ENCODE data around the gene KIF18B. TPM values are rescaled to one million over a fixed set of nuclear protein-coding genes. Genes with fewer than 3 reads are reported as not detected.

KIF18B gene
- total RNA-seq, 1 experiment from 2014 or later: 82.2 TPM

DNA sequence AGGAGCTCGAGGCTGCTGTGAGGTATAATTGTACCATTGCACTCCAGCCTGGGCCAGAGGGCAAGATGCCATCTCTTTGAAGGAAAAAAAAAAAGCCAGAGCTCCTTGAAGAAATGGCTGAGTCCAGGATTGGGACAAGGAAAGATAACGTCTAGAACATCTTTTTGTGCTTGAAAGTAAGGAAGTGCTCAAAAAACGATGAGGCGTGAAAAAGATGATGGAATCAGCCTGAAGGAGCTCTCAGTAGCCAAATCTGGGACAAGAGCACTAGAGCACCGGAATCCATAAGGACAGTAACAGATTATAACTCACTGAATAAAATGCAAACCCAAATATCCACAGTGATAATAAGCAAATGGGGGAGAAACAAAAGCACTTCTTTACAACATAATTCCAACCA lies 70.5 kb downstream of the KIF18B start:
- TF ChIP-seq ZBTB21 (CRISPR knock-in tag; IDR thresholded peaks at IDR 0.05; ENCODE audit: borderline replicate concordance) (no peak), CBFB (CRISPR knock-in tag; IDR thresholded peaks at IDR 0.05; ENCODE audit: low read depth) (no peak), NR2C2 (CRISPR knock-in tag; IDR thresholded peaks at IDR 0.05) (no peak), ESRRA (CRISPR knock-in tag; IDR thresholded peaks at IDR 0.05; ENCODE audit: borderline replicate concordance) (no peak), CREM (CRISPR knock-in tag; IDR thresholded peaks at IDR 0.05) (no peak), NR1H2 (CRISPR knock-in tag; IDR thresholded peaks at IDR 0.05) (no peak), PREB (CRISPR knock-in tag; IDR thresholded peaks at IDR 0.05; ENCODE audit: borderline replicate concordance) (no peak), ZNF138 (CRISPR knock-in tag; conservative IDR thresholded peaks at IDR 0.05) (no peak), FOXK1 (CRISPR knock-in tag; IDR thresholded peaks at IDR 0.05) (no peak), JUN (CRISPR knock-in tag; IDR thresholded peaks at IDR 0.05) (no peak), ZNF121 (CRISPR knock-in tag; IDR thresholded peaks at IDR 0.05) (no peak), ZNF263 (CRISPR knock-in tag; IDR thresholded peaks at IDR 0.05; ENCODE audit: low read depth) (no peak), GABPB1 (CRISPR knock-in tag; IDR thresholded peaks at IDR 0.05) (no peak), NR3C1 (CRISPR knock-in tag; conservative IDR thresholded peaks at IDR 0.05; ENCODE audit: low read depth) (no peak), IRF2 (CRISPR knock-in tag; IDR thresholded peaks at IDR 0.05; ENCODE audit: borderline replicate concordance, low read depth) (no peak)
- TF ChIP-seq, protein P1, sequence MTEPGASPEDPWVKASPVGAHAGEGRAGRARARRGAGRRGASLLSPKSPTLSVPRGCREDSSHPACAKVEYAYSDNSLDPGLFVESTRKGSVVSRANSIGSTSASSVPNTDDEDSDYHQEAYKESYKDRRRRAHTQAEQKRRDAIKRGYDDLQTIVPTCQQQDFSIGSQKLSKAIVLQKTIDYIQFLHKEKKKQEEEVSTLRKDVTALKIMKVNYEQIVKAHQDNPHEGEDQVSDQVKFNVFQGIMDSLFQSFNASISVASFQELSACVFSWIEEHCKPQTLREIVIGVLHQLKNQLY (CRISPR knock-in tag; IDR thresholded peaks at IDR 0.05): no peak
- TF ChIP-seq, protein P2, sequence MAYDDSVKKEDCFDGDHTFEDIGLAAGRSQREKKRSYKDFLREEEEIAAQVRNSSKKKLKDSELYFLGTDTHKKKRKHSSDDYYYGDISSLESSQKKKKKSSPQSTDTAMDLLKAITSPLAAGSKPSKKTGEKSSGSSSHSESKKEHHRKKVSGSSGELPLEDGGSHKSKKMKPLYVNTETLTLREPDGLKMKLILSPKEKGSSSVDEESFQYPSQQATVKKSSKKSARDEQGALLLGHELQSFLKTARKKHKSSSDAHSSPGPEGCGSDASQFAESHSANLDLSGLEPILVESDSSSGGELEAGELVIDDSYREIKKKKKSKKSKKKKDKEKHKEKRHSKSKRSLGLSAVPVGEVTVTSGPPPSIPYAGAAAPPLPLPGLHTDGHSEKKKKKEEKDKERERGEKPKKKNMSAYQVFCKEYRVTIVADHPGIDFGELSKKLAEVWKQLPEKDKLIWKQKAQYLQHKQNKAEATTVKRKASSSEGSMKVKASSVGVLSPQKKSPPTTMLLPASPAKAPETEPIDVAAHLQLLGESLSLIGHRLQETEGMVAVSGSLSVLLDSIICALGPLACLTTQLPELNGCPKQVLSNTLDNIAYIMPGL (CRISPR knock-in tag; IDR thresholded peaks at IDR 0.05): no peak
- TF ChIP-seq, protein P3, sequence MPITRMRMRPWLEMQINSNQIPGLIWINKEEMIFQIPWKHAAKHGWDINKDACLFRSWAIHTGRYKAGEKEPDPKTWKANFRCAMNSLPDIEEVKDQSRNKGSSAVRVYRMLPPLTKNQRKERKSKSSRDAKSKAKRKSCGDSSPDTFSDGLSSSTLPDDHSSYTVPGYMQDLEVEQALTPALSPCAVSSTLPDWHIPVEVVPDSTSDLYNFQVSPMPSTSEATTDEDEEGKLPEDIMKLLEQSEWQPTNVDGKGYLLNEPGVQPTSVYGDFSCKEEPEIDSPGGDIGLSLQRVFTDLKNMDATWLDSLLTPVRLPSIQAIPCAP (CRISPR knock-in tag; IDR thresholded peaks at IDR 0.05): no peak
- TF ChIP-seq, protein P4, sequence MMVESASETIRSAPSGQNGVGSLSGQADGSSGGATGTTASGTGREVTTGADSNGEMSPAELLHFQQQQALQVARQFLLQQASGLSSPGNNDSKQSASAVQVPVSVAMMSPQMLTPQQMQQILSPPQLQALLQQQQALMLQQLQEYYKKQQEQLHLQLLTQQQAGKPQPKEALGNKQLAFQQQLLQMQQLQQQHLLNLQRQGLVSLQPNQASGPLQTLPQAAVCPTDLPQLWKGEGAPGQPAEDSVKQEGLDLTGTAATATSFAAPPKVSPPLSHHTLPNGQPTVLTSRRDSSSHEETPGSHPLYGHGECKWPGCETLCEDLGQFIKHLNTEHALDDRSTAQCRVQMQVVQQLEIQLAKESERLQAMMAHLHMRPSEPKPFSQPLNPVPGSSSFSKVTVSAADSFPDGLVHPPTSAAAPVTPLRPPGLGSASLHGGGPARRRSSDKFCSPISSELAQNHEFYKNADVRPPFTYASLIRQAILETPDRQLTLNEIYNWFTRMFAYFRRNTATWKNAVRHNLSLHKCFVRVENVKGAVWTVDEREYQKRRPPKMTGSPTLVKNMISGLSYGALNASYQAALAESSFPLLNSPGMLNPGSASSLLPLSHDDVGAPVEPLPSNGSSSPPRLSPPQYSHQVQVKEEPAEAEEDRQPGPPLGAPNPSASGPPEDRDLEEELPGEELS (CRISPR knock-in tag; IDR thresholded peaks at IDR 0.05): no peak
- CTCF ChIA-PET: interaction anchor here (0.6 to 1.1 kb wide), 3 partner anchors 11 to 98 kb away, joined by 3 to 5 read pairs (median 3); no protein-coding TSS in a partner anchor
- DNase-seq (ENCODE audit: low spot score) (no peak), ATAC-seq (no peak)
- Mint-ChIP-seq H3K4me1 (no peaks in the 10 kb centered on the region), H3K9me3 (no peaks in the 10 kb centered on the region), H3K36me3 (peaks cover 67% of the 10 kb centered on the region), H3K27me3 (ENCODE audit: low read depth) (no peaks in the 10 kb centered on the region), H3K4me3 (no peak overlapping the region), H3K27ac (no peak overlapping the region)
- POLR2A ChIA-PET: no interaction called here

DNA sequence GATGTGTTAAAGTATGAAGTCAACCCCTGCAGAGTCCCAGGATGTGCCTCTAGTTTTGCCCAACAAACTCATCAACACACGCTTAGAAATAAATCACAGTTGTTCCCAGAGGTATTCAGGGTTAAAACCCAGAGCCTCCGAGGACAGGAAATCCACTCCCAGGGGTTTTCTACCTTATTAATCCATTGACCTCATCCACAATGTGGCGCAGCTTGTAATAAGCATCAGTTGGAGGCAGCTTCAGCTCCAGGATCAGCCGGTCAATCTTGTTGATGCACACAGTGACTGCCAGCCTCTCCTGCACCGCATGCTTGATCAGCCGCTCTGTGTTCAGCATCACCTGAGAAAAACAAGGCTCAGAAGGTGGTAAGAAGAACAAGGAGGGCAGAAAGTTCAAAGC lies 71.8 kb downstream of the KIF18B start:
- CTCF ChIA-PET: no interaction called here
- Mint-ChIP-seq H3K4me3 (no peak overlapping the region), H3K9me3 (no peaks in the 10 kb centered on the region), H3K36me3 (peaks cover 68% of the 10 kb centered on the region), H3K4me1 (no peaks in the 10 kb centered on the region), H3K27me3 (ENCODE audit: low read depth) (no peaks in the 10 kb centered on the region), H3K27ac (no peak overlapping the region)
- no peak for ATAC-seq
- no peak for DNase-seq (ENCODE audit: low spot score)
- POLR2A ChIA-PET: no interaction called here
- TF ChIP-seq ZNF423 (CRISPR knock-in tag; IDR thresholded peaks at IDR 0.05) (no peak), ATF1 (CRISPR knock-in tag; IDR thresholded peaks at IDR 0.05) (no peak), KAT7 (CRISPR knock-in tag; IDR thresholded peaks at IDR 0.05; ENCODE audit: borderline replicate concordance) (no peak), NR3C1 (CRISPR knock-in tag; conservative IDR thresholded peaks at IDR 0.05; ENCODE audit: low read depth) (no peak), RELA (CRISPR knock-in tag; IDR thresholded peaks at IDR 0.05; ENCODE audit: borderline replicate concordance) (no peak), ESRRA (CRISPR knock-in tag; IDR thresholded peaks at IDR 0.05; ENCODE audit: borderline replicate concordance) (no peak), CREM (CRISPR knock-in tag; IDR thresholded peaks at IDR 0.05) (no peak), ZSCAN18 (CRISPR knock-in tag; IDR thresholded peaks at IDR 0.05) (no peak), ZBTB21 (CRISPR knock-in tag; IDR thresholded peaks at IDR 0.05; ENCODE audit: borderline replicate concordance) (no peak), ZNF416 (CRISPR knock-in tag; IDR thresholded peaks at IDR 0.05) (no peak)
- TF ChIP-seq, protein P5, sequence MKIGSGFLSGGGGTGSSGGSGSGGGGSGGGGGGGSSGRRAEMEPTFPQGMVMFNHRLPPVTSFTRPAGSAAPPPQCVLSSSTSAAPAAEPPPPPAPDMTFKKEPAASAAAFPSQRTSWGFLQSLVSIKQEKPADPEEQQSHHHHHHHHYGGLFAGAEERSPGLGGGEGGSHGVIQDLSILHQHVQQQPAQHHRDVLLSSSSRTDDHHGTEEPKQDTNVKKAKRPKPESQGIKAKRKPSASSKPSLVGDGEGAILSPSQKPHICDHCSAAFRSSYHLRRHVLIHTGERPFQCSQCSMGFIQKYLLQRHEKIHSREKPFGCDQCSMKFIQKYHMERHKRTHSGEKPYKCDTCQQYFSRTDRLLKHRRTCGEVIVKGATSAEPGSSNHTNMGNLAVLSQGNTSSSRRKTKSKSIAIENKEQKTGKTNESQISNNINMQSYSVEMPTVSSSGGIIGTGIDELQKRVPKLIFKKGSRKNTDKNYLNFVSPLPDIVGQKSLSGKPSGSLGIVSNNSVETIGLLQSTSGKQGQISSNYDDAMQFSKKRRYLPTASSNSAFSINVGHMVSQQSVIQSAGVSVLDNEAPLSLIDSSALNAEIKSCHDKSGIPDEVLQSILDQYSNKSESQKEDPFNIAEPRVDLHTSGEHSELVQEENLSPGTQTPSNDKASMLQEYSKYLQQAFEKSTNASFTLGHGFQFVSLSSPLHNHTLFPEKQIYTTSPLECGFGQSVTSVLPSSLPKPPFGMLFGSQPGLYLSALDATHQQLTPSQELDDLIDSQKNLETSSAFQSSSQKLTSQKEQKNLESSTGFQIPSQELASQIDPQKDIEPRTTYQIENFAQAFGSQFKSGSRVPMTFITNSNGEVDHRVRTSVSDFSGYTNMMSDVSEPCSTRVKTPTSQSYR (CRISPR knock-in tag; IDR thresholded peaks at IDR 0.05): no peak
